K562 (cell line): ENCODE results near the gene MMS22L. TPM values are rescaled to one million over a fixed set of nuclear protein-coding genes. Genes with fewer than 3 reads are reported as not detected.

ENCODE experiments used
- ATAC-seq: fragments of 200-7000 bp; cut with Tn5 transposase; 3 replicates; pipeline ENCODE4 v1.9.1; 2020; ENCODE audit warnings: moderate library complexity
- BruUV-seq: library from RNA; stranded (reverse); fragments of 400-500 nt; replicated peaks from 2 replicates; lab custom pipeline; 2021; lab: Mats Ljungman, UMichigan
- CTCF ChIA-PET: fragments of 300-600 bp; formaldehyde crosslinking; extraction: SDS; loops from one replicate; lab custom pipeline; 2021; ENCODE audit warnings: low intra/inter-chr PET ratio; lab: Yijun Ruan, JAX
- POLR2A ChIA-PET: fragments of 300-600, 350-650 bp; sonication (Branson Sonifier 250); formaldehyde crosslinking; extraction: SDS; loops from one replicate; lab custom pipeline; 2021; ENCODE audit warnings: antibody characterized with exemption, inconsistent platforms; lab: Yijun Ruan, JAX
- DNase-seq, 4 experiments: peaks; one replicate each; pipeline versions ENCODE4 v3.0.0 to v3.0.0-alpha.2; 2011 to 2018; ENCODE audit warnings: low spot score in 3 of 4, mixed read lengths in 3 of 4; ENCODE audit errors: extremely low read depth in 1 of 4
- FAIRE-seq: peaks from 2 replicates; lab custom pipeline; 2011; peaks lifted over from hg19 to GRCh38; lab: Jason Lieb, UNC
- H2AFZ ChIP-seq: 2 replicates; pipeline ENCODE4 v1.6.0; 2011; ENCODE audit warnings: low read depth, low read length, control low read depth, inconsistent platforms
- H3K27ac ChIP-seq: fragments of 200-600 bp; 3 replicates; pipeline ENCODE4 v1.8.0; 2011; ENCODE audit warnings: low read depth, mild to moderate bottlenecking, control low read depth, inconsistent platforms, low read length, moderate library complexity, mixed read lengths; ENCODE audit errors: extremely low read depth
- H3K27me3 ChIP-seq, 2 experiments: fragments of 300-600 bp in 1 of 2; 2 replicates in 1 of 2; 3 replicates in 1 of 2; pipeline versions ENCODE4 v1.6.0 to v1.8.0; 2011; ENCODE audit warnings: inconsistent platforms in 2 of 2, low read length in 2 of 2, mild to moderate bottlenecking in 1 of 2, mixed read lengths in 1 of 2, moderate library complexity in 1 of 2; ENCODE audit not compliant: control insufficient read depth in 2 of 2, insufficient read depth in 2 of 2
- H3K36me3 ChIP-seq: fragments of 300-600 bp; 3 replicates; pipeline ENCODE4 v1.8.0; 2011; ENCODE audit warnings: mild to moderate bottlenecking, low read length, inconsistent platforms; ENCODE audit not compliant: control insufficient read depth, insufficient read depth
- H3K4me1 ChIP-seq, 2 experiments: fragments of 200-600 bp in 1 of 2; replicated peaks in 1 of 2; 2 replicates in 1 of 2; 3 replicates in 1 of 2; pipeline versions ENCODE4 v1.5.1 to v1.8.0; 2011; ENCODE audit warnings: inconsistent platforms in 2 of 2, low read length in 2 of 2, mild to moderate bottlenecking in 1 of 2, mixed read lengths in 1 of 2, moderate library complexity in 1 of 2; ENCODE audit not compliant: control insufficient read depth in 2 of 2, insufficient read depth in 2 of 2
- H3K4me2 ChIP-seq: 2 replicates; pipeline ENCODE4 v1.6.1; 2011; ENCODE audit warnings: low read length, control low read depth, inconsistent platforms, mixed read lengths; ENCODE audit not compliant: insufficient read depth
- H3K4me3 ChIP-seq: fragments of 200-600 bp; sonication (generic), shearing (Covaris generic); 2 replicates; pipeline ENCODE4 v1.5.1; 2016; ENCODE audit warnings: control low read depth, inconsistent platforms
- H3K79me2 ChIP-seq: fragments of 200-600 bp; 3 replicates; pipeline ENCODE4 v1.8.0; 2011; ENCODE audit warnings: low read length, inconsistent platforms; ENCODE audit not compliant: control insufficient read depth, insufficient read depth
- H3K9ac ChIP-seq, 2 experiments: 2 replicates each; pipeline versions ENCODE4 v1.6.0 to v1.6.1; 2011; ENCODE audit warnings: low read depth in 2 of 2, low read length in 2 of 2, control low read depth in 1 of 2, inconsistent platforms in 1 of 2, mild to moderate bottlenecking in 1 of 2, mixed read lengths in 1 of 2; ENCODE audit not compliant: insufficient read depth in 1 of 2
- H3K9me1 ChIP-seq: one replicate; pipeline ENCODE4 v1.6.0; 2011; ENCODE audit warnings: inconsistent platforms, mild to moderate bottlenecking, low read length, moderate library complexity; ENCODE audit not compliant: control insufficient read depth, insufficient read depth
- H3K9me3 ChIP-seq: replicated peaks from 2 replicates; pipeline ENCODE4 v1.5.1; 2011; ENCODE audit warnings: low read depth, low read length, inconsistent platforms; ENCODE audit not compliant: control insufficient read depth, insufficient read depth
- H4K20me1 ChIP-seq: replicated peaks from 2 replicates; pipeline ENCODE4 v1.6.1; 2011; ENCODE audit warnings: low read length, inconsistent platforms, mixed read lengths; ENCODE audit not compliant: control insufficient read depth, insufficient read depth
- BCOR ChIP-seq: fragments of 450-650 bp; IDR thresholded peaks from 2 replicates; pipeline ENCODE4 v1.6.1; 2016
- E2F3 ChIP-seq: fragments of 250-450 bp; sonication (Bioruptor Pico); IDR thresholded peaks from 2 replicates; pipeline ENCODE4 v1.4.0; 2020; ENCODE audit warnings: mild to moderate bottlenecking
- FOXP1 ChIP-seq: sonication (generic); formaldehyde crosslinking; IDR thresholded peaks from 2 replicates; pipeline ENCODE4 v1.8.0; 2022; ENCODE audit warnings: mild to moderate bottlenecking, missing genetic modification reagents
- NCOA1 ChIP-seq: fragments of 450-650 bp; IDR thresholded peaks from 2 replicates; pipeline ENCODE4 v1.6.1; 2016; ENCODE audit warnings: low read depth
- SMAD2 ChIP-seq: fragments of 150-350 bp; IDR thresholded peaks from 2 replicates; pipeline ENCODE4 v1.6.1; 2014; ENCODE audit warnings: low read depth, mild to moderate bottlenecking, low read length
- in situ Hi-C: fragments of 300-500 bp; cut with MboI; formaldehyde crosslinking; loops from 4 replicates; pipeline ENCODE4 v1.15.0; 2018; ENCODE audit warnings: inconsistent platforms, mixed read lengths
- intact Hi-C: fragments of 100-400 bp; cut with micrococcal nuclease; formaldehyde crosslinking; loops from 2 replicates; pipeline ENCODE4 v1.14.2; 2022
- polyA plus RNA-seq, 8 experiments: library from polyadenylated mRNA; depleted of rRNA in 4 of 8; stranded (reverse) in 5 of 8; unstranded in 3 of 8; fragments of >200 nt; fragmentation: Nextera tagmentation in 2 of 8; fragmentation: Illumina TruSeq in 1 of 8; extraction: Ambion mirVana in 2 of 8; extraction: Trizol in 1 of 8; gene quantifications; 2 replicates each; pipeline versions ENCODE4 v1.2.1 to v1.2.3, GENCODE V29; 2011 to 2014; ENCODE audit warnings: inconsistent platforms in 1 of 8, missing spikeins in 1 of 8
- total RNA-seq, 7 experiments: library from RNA; depleted of rRNA in 6 of 7; stranded (reverse); fragments of >200 nt in 6 of 7; fragmentation: Illumina TruSeq in 2 of 7; extraction: Trizol in 2 of 7; gene quantifications; 2 replicates each; pipeline versions ENCODE4 v1.2.1 to v1.2.3, GENCODE V29; 2011 to 2021; ENCODE audit warnings: low replicate concordance in 1 of 7
- TF ChIP-seq, protein P1 (sequence below): sonication (generic); formaldehyde crosslinking; IDR thresholded peaks from 2 replicates; pipeline ENCODE4 v1.8.0; 2022; ENCODE audit warnings: missing genetic modification reagents, mild to moderate bottlenecking, borderline replicate concordance

MMS22L gene
- total and polyA plus RNA-seq, 9 of the 15 experiments (the other 6 are each of a cell fraction or from before 2014, with no cell fraction given), result 13.0 to 59.5 (median 26.9) TPM

DNA sequence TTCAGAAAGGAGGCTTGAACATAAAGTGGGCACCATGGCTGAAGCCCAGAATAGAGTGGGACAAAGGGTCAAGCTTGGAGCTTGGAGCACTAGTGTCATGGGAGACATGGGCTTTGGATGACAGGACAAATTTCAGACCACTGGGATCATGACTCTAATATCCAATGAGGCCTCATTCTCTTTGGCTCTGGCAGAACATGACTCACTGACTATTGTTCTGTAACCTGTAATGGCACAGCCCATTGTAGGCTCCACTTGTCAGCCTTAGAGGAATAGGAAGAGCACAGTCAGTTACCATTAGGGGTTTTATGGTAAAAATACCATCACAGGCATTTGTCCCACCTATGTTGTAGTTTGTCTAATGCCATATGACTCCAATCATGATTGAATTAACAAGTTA is 34.0 kb upstream of the MMS22L start:
- Histone ChIP-seq H3K4me1 (no peaks in the 10 kb centered on the region), H3K27ac (no peak overlapping the region), H2AFZ (no peak overlapping the region), H3K4me2 (no peak overlapping the region), H3K9ac (no peak overlapping the region), H3K79me2 (no peaks in the 10 kb centered on the region), H4K20me1 (no peaks in the 10 kb centered on the region), H3K4me3 (no peak overlapping the region), H3K9me3 (no peaks in the 10 kb centered on the region), H3K36me3 (no peaks in the 10 kb centered on the region), H3K27me3 (no peaks in the 10 kb centered on the region)
- intact Hi-C loops, result no loop called here
- DNase-seq (no peak), FAIRE-seq (no peak)
- in situ Hi-C loops, result no loop called here
- no TSS peak for BruUV-seq
- POLR2A ChIA-PET, result no interaction called here
- TF ChIP-seq SMAD2, result no peak
- no peak for TF ChIP-seq FOXP1 (CRISPR knock-in tag)
- TF ChIP-seq, protein P1, sequence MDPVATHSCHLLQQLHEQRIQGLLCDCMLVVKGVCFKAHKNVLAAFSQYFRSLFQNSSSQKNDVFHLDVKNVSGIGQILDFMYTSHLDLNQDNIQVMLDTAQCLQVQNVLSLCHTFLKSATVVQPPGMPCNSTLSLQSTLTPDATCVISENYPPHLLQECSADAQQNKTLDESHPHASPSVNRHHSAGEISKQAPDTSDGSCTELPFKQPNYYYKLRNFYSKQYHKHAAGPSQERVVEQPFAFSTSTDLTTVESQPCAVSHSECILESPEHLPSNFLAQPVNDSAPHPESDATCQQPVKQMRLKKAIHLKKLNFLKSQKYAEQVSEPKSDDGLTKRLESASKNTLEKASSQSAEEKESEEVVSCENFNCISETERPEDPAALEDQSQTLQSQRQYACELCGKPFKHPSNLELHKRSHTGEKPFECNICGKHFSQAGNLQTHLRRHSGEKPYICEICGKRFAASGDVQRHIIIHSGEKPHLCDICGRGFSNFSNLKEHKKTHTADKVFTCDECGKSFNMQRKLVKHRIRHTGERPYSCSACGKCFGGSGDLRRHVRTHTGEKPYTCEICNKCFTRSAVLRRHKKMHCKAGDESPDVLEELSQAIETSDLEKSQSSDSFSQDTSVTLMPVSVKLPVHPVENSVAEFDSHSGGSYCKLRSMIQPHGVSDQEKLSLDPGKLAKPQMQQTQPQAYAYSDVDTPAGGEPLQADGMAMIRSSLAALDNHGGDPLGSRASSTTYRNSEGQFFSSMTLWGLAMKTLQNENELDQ (CRISPR knock-in tag), result no peak
- no peak for TF ChIP-seq E2F3
- no peak for TF ChIP-seq BCOR
- no peak for TF ChIP-seq NCOA1
- TF ChIP-seq, all 486 proteins: peak for 0
- H3K9me1 ChIP-seq, result no peaks in the 10 kb centered on the region
- CTCF ChIA-PET, result no interaction called here
- no peak for ATAC-seq
